H54 (cell line): ENCODE data around the gene ALCAM.

ENCODE experiments used
- DNase-seq: peaks from one replicate; pipeline ENCODE4 v3.0.0; 2011; ENCODE audit warnings: low spot score, mixed read lengths; ENCODE audit not compliant: insufficient read length
- FAIRE-seq: peaks from 3 replicates; lab custom pipeline; 2011; peaks lifted over from hg19 to GRCh38; lab: Jason Lieb, UNC
- POLR2A ChIP-seq: IDR thresholded peaks from 2 replicates; pipeline ENCODE4 v1.6.1; 2011; ENCODE audit warnings: low read depth, mild to moderate bottlenecking, low read length

The ALCAM gene

DNA sequence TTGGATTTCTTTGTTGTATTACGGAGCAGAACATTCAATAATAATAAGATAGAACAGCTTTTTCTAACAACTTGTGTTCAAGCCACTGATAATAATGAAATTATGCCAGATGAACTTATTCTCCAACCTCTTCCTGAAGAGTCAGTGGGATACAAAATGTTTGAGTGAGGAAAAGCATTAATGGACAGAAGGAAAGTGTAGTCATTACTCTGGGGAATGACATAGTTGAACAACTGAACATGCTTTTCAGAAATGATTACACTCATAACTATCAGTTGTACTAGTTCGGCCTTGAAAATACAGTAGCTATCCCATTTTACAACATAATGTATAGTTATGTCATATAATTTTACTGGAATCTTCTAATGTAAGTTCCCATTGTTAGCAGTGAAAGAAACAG is 55.9 kb downstream of the ALCAM start:
- no peak for TF ChIP-seq POLR2A
- peak; percentile 38 for FAIRE-seq
- no peak for DNase-seq

- TF ChIP-seq POLR2A = no peak
- FAIRE-seq (no peak), DNase-seq (no peak)
Observed at GRCh38 chr3:105423397-105423796, 56.7 kb downstream of the ALCAM start.

GRCh38 chr3:105424412-105425152 is 57.9 kb downstream of the ALCAM start:
- FAIRE-seq = peak; percentile 48
- no peak for TF ChIP-seq POLR2A
- no peak for DNase-seq

GRCh38 chr3:105425153-105425502 is 58.4 kb downstream of the ALCAM start:
- DNase-seq (no peak), FAIRE-seq (no peak)
- no peak for TF ChIP-seq POLR2A

GRCh38 chr3:105427332-105427731 is 60.6 kb downstream of the ALCAM start:
- no peak for TF ChIP-seq POLR2A
- FAIRE-seq = peak; percentile 61
- DNase-seq = no peak

- no peak for FAIRE-seq
- no peak for DNase-seq
- no peak for TF ChIP-seq POLR2A
Observed at GRCh38 chr3:105429034-105429762, 62.5 kb downstream of the ALCAM start.

DNA sequence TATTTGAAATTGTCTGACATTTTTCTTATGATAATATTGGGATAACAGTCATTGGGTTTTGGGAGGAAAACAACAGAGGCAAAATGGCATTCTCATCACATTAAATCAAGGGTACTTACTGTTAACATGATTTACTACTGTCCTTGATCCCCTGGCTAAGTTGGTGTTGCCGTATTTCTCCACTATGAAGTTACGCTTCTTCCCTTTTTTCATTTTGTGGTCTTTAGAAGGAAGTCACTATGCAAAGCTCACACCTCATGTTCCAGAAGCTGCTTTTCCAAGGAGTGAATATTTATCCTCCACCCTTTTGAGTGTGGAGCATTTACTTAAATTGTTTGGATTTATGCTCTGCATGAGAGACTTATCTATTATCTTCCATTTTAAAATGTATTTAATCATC is 63.7 kb downstream of the ALCAM start:
- peak; percentile 27 for FAIRE-seq

GRCh38 chr3:105431200-105431599 is 64.5 kb downstream of the ALCAM start:
- no peak for DNase-seq
- TF ChIP-seq POLR2A = no peak
- FAIRE-seq = peak; percentile 52

More for the DNA sequence above, 63.7 kb downstream of the ALCAM start:
- no peak for DNase-seq
- TF ChIP-seq POLR2A = no peak

DNA sequence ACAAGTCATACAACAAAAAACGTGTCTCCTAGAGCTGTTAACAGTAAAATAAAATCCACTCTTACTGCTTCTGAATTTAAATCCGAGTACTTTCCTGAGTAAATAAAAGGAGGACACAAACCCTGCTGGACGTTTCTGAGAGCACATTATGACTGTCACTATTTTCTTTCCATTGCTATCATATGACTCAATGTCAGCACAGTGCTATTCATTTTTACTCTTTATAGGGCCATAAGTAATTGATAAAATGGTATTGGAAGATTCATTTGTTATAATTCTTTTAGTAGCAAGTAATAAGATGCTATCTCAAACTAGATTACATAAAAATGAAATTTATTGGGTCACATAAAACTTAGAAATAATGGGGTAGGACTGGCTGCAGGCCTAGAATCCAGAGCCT is 68.6 kb downstream of the ALCAM start:
- FAIRE-seq (no peak), DNase-seq (no peak)
- no peak for TF ChIP-seq POLR2A

DNA sequence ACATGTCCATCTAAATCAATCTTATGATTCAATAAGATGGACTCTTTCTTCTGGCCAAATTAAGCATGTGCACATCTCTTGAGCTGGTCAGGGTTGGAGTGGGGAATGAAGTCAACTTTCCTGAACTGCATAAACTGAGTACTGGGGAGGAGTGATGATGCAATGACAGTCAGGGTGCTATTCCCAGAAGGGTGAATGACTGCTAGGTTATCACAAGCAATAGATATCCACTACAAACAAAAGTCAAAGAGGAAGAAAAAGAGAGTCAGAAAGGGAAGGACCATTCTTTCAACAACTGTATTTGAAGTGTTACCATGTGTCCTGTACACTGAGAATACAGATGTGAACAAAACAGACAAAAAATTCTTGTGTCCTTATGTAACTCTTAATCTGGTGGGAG is 70.0 kb downstream of the ALCAM start:
- DNase-seq (no peak), FAIRE-seq (peak; percentile 6)
- no peak for TF ChIP-seq POLR2A

DNA sequence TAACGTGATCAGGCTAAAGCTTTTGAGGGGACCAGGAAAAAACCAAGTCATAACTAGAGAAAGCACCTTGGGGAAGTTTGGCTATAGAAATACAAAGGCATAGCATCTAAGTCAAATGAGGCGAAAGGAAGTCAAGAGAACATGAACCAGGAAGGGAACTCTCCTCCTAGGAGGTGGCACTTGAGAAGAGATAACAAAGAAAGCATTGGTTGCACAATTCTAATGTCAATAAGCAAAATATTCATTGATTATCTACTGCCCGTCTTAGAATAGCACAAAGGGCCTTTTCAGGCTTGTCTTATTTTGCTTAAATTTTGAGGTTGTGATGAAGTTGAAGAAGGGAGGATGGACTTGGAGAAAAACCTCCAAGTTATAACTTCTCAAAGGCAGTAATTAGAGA is 73.4 kb downstream of the ALCAM start:
- FAIRE-seq (no peak), DNase-seq (no peak)
- TF ChIP-seq POLR2A = no peak

DNA sequence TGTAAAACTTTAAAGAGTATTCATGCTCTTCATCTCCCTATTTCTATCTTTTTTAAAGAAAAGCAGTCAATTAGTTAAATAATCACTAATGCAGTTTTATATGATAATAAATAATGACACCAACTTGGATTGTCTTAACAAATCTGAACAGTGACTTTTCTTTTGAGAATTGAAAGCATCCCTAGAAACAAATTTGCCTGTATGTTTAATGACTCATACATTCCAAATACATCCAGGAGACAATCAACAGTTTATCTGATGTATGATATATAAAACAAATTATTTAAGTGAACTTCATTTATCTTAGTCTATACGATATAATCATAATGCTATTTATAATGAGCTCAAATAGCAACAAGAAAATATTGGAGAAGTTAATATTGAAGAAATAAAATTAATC is 78.0 kb downstream of the ALCAM start:
- DNase-seq (no peak), FAIRE-seq (no peak)
- TF ChIP-seq POLR2A = no peak

- FAIRE-seq = no peak
- no peak for DNase-seq
Observed at GRCh38 chr3:105448338-105448982, 81.8 kb downstream of the ALCAM start.

DNA sequence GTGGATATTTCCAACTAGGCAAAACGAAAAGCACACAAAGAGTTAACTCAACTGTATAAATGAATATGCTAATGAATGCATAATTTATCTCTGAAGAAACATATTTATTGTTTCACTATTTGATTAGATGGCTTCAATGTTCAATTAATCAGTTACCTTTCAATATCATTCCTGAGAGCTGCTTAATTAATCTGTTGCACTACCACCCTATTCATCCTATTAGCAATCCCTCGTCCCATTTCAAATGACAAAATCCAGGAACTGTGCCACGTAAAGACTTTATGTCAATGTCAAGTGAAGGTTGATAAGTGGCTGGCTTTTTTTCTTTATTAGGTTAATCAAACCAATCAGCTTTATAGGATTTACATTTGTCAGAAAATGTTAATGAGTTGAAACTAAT is 82.7 kb downstream of the ALCAM start:
- TF ChIP-seq POLR2A = no peak
- DNase-seq (no peak), FAIRE-seq (no peak)

More at GRCh38 chr3:105448338-105448982, 81.8 kb downstream of the ALCAM start:
- peak; percentile 7; the same call in 1 of the 2 replicates for TF ChIP-seq POLR2A
